Astrocyte (in vitro differentiated cells and primary cell): ENCODE data around the gene AK9. TPM values are rescaled to one million over a fixed set of nuclear protein-coding genes. Genes with fewer than 3 reads are reported as not detected.

ENCODE experiments used
- DNase-seq: peaks from one replicate; pipeline ENCODE4 v3.0.0-alpha.2; 2010; ENCODE audit warnings: low read depth
- FAIRE-seq: peaks from 2 replicates; lab custom pipeline; 2011; peaks lifted over from hg19 to GRCh38; lab: Jason Lieb, UNC
- H2AFZ ChIP-seq: 2 replicates; pipeline ENCODE4 v1.6.0; 2012; ENCODE audit warnings: low read depth, low read length, inconsistent platforms
- H3K27ac ChIP-seq: 2 replicates; pipeline ENCODE4 v1.5.1; 2011; ENCODE audit warnings: low read depth, low read length, inconsistent platforms
- H3K27me3 ChIP-seq: 2 replicates; pipeline ENCODE4 v1.6.0; 2011; ENCODE audit warnings: low read length, inconsistent platforms; ENCODE audit not compliant: insufficient read depth
- H3K36me3 ChIP-seq: 2 replicates; pipeline ENCODE4 v1.5.1; 2011; ENCODE audit warnings: low read length, inconsistent platforms; ENCODE audit not compliant: insufficient read depth
- H3K4me1 ChIP-seq: 2 replicates; pipeline ENCODE4 v1.5.1; 2011; ENCODE audit warnings: low read length, inconsistent platforms; ENCODE audit not compliant: insufficient read depth
- H3K4me2 ChIP-seq: 2 replicates; pipeline ENCODE4 v1.6.0; 2012; ENCODE audit warnings: low read length, inconsistent platforms
- H3K4me3 ChIP-seq: 2 replicates; pipeline ENCODE4 v1.5.1; 2011; ENCODE audit warnings: low read depth, mild to moderate bottlenecking, low read length, inconsistent platforms; ENCODE audit not compliant: insufficient read depth
- H3K79me2 ChIP-seq: 2 replicates; pipeline ENCODE4 v1.6.0; 2012; ENCODE audit warnings: mild to moderate bottlenecking, low read length, inconsistent platforms; ENCODE audit not compliant: insufficient read depth
- H3K9ac ChIP-seq: 2 replicates; pipeline ENCODE4 v1.6.0; 2012; ENCODE audit warnings: mild to moderate bottlenecking, low read length, inconsistent platforms
- H3K9me3 ChIP-seq: 2 replicates; pipeline ENCODE4 v1.5.1; 2012; ENCODE audit warnings: low read depth, mild to moderate bottlenecking, low read length, inconsistent platforms; ENCODE audit not compliant: insufficient read depth
- H4K20me1 ChIP-seq: 2 replicates; pipeline ENCODE4 v1.6.0; 2012; ENCODE audit warnings: low read length, inconsistent platforms; ENCODE audit not compliant: insufficient read depth
- H3K27ac Mint-ChIP-seq: one replicate; pipeline ENCODE4 v1.8.0; 2021; ENCODE audit warnings: mild to moderate bottlenecking, mixed read lengths; ENCODE audit not compliant: unreplicated experiment
- H3K27me3 Mint-ChIP-seq: one replicate; pipeline ENCODE4 v1.8.0; 2021; ENCODE audit warnings: low read depth, mixed read lengths; ENCODE audit not compliant: unreplicated experiment
- H3K36me3 Mint-ChIP-seq: one replicate; pipeline ENCODE4 v1.8.0; 2021; ENCODE audit warnings: low read depth, mixed read lengths; ENCODE audit not compliant: unreplicated experiment
- H3K4me1 Mint-ChIP-seq: one replicate; pipeline ENCODE4 v1.8.0; 2021; ENCODE audit warnings: low read depth, mixed read lengths; ENCODE audit not compliant: unreplicated experiment
- H3K4me3 Mint-ChIP-seq: one replicate; pipeline ENCODE4 v1.8.0; 2021; ENCODE audit warnings: mild to moderate bottlenecking, moderate library complexity, mixed read lengths; ENCODE audit not compliant: unreplicated experiment
- H3K9me3 Mint-ChIP-seq: one replicate; pipeline ENCODE4 v1.8.0; 2021; ENCODE audit warnings: mild to moderate bottlenecking, mixed read lengths; ENCODE audit not compliant: unreplicated experiment
- EZH2 ChIP-seq: IDR thresholded peaks from 2 replicates; pipeline ENCODE4 v1.6.1; 2012; ENCODE audit warnings: mild to moderate bottlenecking, low read length, inconsistent platforms; ENCODE audit not compliant: insufficient read depth
- total RNA-seq: library from RNA; stranded (reverse); gene quantifications from 2 replicates; pipeline ENCODE4 v1.2.1, GENCODE V29; 2021
- TF ChIP-seq, protein P1 (sequence below): IDR thresholded peaks from 2 replicates; pipeline ENCODE4 v1.5.1; 2011; ENCODE audit warnings: low read depth, mild to moderate bottlenecking, inconsistent platforms, low read length, moderate library complexity; ENCODE audit not compliant: insufficient read depth

The AK9 gene
- total RNA-seq, 1 donor from 2014 or later: 3.4 TPM

DNA sequence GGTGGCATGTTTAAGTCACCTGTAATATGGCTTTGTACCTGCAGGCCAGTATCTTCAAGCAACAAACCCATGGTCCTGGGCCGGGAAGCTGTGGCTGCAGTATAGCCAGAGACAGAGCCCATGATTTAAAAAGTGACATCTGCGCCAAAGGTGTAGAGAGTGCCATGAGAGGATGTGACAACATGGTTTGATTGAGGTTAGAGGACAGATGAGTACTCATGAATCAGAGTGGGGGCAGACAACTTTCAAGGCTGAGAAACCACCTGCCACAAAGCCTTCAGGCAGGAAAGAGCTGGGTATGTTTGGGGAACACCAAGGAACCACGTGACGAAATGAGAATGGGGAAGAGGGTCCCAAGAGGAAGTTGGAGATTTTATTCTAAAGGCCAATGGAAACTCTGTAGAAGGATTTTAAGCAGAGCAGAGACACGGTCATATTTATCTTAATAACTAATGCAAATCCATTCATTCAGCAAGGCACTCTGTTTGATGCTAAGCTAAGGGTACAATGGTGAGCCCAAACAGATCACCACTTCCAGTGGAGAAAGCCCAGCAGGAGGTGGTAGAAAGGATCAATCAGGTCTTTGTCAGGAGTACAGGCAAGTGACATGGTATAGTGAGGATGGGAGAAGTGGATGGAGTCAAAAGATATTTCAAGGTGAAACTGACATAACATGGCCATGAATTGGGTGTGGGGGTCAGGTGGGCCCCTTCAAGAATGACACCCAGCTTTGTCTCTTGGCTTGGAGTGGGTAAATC lies 232.0 kb downstream of the AK9 start:
- no peak for FAIRE-seq
- DNase-seq: no peak
- peaks cover 3% of the 10 kb centered on the region for H3K4me1 Mint-ChIP-seq

DNA sequence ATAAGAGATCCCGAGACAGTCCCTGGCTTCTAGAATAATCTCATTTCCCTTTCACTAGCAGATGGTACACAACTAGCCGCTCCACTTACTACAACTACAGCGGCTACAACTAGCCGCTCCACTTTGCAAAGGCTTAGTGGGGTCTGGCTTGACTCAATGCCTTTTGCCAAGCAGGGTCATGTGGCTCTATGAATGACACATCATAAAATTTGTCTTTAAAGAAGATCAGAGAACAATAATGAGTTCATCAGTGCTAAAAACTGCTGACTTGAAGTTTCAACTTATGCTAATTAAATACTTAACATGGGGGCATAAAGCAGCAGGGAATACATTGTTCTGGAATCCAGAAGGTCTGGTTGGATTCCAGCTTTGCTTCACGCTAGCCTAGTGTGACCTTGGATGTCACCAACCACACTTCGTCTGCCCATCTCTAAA lies 233.4 kb downstream of the AK9 start:
- H3K9ac ChIP-seq: no peak overlapping the region
- Mint-ChIP-seq H3K27me3 (no peaks in the 10 kb centered on the region), H3K36me3 (peaks cover 14% of the 10 kb centered on the region), H3K4me1 (peaks cover 6% of the 10 kb centered on the region), H3K4me3 (peak overlapping the region; percentile 86), H3K9me3 (no peaks in the 10 kb centered on the region), H3K27ac (no peak overlapping the region)
- H3K4me3 ChIP-seq: no peak overlapping the region
- peaks cover 6% of the 10 kb centered on the region for H3K36me3 ChIP-seq
- peaks cover 14% of the 10 kb centered on the region for H4K20me1 ChIP-seq
- H2AFZ ChIP-seq: no peak overlapping the region
- no peak overlapping the region for H3K27ac ChIP-seq
- peak overlapping the region; percentile 95 for H3K4me2 ChIP-seq
- TF ChIP-seq, protein P1, sequence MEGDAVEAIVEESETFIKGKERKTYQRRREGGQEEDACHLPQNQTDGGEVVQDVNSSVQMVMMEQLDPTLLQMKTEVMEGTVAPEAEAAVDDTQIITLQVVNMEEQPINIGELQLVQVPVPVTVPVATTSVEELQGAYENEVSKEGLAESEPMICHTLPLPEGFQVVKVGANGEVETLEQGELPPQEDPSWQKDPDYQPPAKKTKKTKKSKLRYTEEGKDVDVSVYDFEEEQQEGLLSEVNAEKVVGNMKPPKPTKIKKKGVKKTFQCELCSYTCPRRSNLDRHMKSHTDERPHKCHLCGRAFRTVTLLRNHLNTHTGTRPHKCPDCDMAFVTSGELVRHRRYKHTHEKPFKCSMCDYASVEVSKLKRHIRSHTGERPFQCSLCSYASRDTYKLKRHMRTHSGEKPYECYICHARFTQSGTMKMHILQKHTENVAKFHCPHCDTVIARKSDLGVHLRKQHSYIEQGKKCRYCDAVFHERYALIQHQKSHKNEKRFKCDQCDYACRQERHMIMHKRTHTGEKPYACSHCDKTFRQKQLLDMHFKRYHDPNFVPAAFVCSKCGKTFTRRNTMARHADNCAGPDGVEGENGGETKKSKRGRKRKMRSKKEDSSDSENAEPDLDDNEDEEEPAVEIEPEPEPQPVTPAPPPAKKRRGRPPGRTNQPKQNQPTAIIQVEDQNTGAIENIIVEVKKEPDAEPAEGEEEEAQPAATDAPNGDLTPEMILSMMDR: no peak
- TF ChIP-seq EZH2: no peak
- no peaks in the 10 kb centered on the region for H3K27me3 ChIP-seq
- H3K79me2 ChIP-seq: peaks cover 23% of the 10 kb centered on the region
- DNase-seq: no peak
- no peaks in the 10 kb centered on the region for H3K9me3 ChIP-seq
- FAIRE-seq: no peak
- peaks cover 19% of the 10 kb centered on the region for H3K4me1 ChIP-seq

More for the DNA sequence above, 232.0 kb downstream of the AK9 start:
- Histone ChIP-seq H3K36me3 (peaks cover 5% of the 10 kb centered on the region), H3K27ac (no peak overlapping the region), H3K4me2 (no peak overlapping the region), H3K9me3 (no peaks in the 10 kb centered on the region), H3K4me3 (no peak overlapping the region), H4K20me1 (peaks cover 7% of the 10 kb centered on the region), H3K27me3 (no peaks in the 10 kb centered on the region), H2AFZ (no peak overlapping the region), H3K9ac (no peak overlapping the region), H3K4me1 (peaks cover 19% of the 10 kb centered on the region), H3K79me2 (peaks cover 14% of the 10 kb centered on the region)
- Mint-ChIP-seq H3K27me3 (no peaks in the 10 kb centered on the region), H3K4me3 (no peak overlapping the region), H3K27ac (no peak overlapping the region), H3K9me3 (no peaks in the 10 kb centered on the region), H3K36me3 (peaks cover 10% of the 10 kb centered on the region)
- TF ChIP-seq, protein P1: no peak
- no peak for TF ChIP-seq EZH2
